Fibroblast of peridontal ligament (primary cell): ENCODE results near the gene DNAAF5.

Experiments used
- DNase-seq: peaks from one replicate; pipeline ENCODE4 v3.0.0-alpha.2; 2010; ENCODE audit errors: extremely low read depth

Gene DNAAF5

DNA sequence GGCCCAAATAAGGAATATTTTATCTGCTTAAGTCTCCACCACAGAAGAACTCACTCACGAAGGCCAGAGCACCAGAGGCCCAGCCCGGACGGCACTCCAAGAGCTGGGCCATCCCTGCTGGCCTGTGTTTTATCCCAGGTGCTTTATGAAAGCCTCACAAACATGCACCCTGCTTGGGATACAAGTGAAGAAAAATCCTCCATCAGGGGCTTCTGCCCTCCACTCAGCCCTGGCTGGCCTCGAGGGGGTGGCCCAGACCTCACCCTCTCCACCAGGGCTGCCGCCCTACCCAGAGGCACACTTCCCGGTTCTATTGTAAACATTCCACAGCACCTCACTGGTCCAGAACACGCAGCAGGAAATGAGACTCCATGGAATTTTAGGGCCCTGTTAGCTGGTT lies 19.8 kb upstream of the DNAAF5 start:
- no peak for DNase-seq

DNA sequence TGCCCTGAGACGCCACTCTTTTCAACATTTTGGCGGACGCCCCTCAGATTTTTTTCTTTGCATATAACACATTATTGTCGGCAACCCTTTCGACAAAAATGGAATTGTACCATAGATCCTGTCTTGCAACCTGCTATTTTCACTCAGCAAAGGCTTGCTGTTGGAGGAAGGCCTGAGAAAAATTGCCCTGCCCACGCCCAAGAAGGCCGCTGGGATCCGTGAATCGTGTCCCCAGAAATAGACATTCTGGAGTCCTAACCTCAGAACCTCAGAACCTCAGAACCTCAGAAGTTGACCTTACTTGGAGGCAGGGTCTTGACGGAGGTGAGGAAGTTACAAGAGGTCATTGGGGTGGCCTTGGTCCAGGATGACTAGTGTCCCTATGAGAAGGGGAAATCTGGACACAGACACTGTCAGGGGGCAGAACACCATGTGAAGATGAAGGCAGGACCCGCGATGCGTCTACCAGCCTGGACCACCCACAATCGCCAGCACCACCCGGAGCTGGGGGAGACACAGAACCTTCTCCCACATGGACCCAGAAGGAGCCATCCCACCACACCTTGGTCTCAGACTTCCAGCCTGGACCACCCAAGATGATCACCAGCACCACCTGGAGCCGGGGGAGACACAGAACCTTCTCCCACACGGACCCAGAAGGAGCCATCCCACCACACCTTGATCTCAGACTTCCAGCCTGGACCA lies 19.1 kb upstream of the DNAAF5 start:
- DNase-seq = no peak

- DNase-seq = no peak
Measured at GRCh38 chr7:710161-710560, 16.3 kb upstream of the DNAAF5 start.

GRCh38 chr7:711093-711921 lies 15.2 kb upstream of the DNAAF5 start:
- DNase-seq = no peak

DNA sequence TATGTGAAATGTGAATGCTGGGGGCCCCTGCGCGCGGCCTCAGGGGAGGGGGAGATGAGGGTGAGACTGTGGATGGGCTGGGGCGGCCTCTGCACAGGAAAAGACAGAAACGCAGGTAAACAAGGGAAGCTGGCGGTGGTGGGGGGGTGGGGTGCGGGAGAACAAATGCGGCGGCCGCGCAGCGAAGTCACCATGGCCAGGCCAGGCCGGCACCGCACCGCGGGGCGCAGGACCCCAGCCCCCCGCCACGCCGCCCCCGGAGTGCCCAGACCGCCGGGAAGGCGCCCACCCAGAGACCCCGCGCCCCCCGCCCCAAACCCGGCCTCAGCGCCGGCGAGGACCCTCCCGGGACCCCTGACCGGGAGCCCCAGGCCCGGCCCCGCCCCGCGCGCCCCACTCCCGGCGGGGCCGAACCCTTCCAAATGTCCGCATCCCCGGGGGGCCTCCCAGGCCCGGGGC lies 14.5 kb upstream of the DNAAF5 start:
- DNase-seq = no peak

- DNase-seq = no peak
Measured at GRCh38 chr7:712381-713138, 13.9 kb upstream of the DNAAF5 start.

DNA sequence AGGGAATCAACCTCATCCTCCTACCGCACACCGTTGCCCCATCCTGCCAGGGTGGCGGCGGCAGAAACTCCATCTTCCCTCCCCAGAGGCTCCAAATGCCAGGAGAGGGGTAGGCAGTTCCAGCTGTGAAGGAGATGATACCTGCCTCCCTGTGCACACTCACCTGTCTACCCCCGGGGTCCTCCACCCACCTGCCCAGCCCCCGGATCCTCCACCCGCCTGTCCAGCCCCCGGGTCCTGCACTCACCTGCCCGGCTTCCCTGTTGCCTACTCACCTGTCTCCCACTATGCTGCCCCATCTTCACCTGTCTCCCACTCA lies 13.4 kb upstream of the DNAAF5 start:
- DNase-seq = no peak

DNA sequence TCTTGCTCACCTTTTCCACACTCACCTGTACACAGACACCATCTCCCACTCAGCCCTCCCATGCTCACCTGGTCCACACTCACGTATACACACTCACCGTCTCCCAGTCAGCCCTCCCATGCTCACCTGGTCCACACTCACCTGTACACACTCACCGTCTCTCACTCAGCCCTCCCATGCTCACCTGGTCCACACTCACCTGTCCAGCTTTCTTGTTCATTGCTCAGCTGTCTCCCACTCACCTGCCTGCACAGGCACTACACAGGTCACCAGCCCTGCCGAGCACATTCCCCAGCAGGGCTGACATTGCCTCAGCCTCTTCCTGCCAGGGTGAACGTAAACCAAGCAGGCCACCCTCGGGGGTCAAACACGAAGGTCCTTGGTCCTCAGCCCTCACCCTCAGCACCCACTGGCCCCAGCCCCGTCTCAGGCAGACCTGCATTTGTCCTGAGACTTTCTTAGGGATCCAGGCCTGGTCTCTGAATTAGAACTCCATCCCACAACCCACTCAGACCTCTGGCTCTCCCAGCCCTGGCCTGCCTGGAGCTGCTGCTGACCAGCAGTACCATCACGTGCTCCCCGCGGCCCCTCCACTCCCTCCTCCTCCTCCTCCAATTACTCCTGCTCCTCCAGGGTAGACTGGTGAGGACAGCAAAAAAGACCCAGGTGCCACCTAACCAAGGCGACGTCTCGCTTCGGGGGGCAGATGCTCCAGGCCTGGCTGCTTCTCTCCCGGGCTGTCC lies 12.8 kb upstream of the DNAAF5 start:
- DNase-seq = no peak

DNA sequence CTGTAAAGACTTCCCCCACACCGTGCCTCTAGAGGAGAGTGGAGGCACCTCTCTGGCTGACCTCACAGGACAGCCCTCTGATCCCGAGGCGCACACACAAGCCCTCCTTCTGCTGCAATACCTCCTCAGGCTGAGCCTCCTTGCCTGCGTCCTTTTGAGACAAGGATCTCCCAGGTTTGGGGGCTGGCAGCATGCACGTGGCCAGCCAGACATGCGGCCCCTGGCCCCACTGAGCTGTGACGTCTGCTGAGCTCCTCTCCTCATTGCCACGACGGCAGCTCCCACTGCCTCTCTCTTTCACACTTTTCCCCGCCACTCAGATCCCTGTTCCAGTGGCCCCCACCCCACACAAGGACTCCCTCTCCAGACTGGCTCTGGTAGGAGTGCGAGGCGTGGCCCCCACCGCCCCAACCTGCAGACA lies 12.2 kb upstream of the DNAAF5 start:
- DNase-seq = no peak

- DNase-seq = no peak
Measured at GRCh38 chr7:716222-716621, 10.3 kb upstream of the DNAAF5 start.

DNA sequence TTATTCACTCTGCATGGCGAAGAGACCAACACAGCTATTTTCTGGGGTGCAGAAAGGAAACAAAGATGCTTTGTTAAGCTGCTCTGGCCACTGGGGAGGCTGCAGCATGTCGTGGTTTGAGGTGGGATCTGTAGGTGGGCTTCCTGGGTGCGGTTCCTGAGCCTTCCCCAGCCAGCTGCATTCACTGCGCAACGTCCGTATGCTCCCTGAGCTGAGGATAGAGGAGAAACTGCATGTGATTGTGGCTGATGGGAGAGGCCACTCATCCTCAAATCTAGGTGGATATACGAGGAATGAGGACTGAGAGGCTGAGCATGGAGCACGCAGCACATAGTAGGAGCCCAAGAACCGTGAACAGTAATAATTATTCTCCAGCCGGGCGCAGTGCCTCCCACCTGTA lies 9.9 kb upstream of the DNAAF5 start:
- no peak for DNase-seq

DNA sequence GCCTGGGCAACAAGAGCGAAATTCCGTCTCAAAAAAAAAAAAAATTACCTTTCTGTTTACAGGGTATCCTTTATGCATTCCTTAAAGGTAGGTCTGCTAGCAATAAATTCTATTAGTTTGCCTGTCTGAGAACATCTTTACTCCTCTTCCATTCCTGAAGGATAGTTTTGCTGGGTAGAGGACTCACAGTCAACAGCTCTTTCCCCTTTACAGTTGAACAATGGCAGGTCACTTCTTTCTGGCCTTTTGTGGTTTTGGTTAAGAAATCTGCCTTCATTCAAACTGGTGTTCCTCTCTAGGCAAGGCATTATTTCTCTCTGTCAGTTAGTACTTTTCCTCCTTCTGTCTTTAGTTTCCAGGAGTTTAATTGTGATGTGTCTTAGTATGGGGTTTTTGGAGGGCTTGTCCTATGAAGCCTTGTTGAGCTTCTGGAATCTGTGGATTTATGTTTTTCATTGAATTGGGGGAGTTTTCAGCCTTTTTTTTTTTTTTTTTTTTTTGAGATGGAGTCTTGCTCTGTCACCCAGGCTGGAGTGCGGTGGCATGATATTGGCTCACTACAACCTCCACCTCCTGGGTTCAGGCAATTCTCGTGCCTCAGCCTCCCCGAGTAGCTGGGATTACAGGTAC lies 4.8 kb upstream of the DNAAF5 start:
- no peak for DNase-seq

GRCh38 chr7:723541-723940 lies 3.0 kb upstream of the DNAAF5 start:
- DNase-seq = no peak

DNA sequence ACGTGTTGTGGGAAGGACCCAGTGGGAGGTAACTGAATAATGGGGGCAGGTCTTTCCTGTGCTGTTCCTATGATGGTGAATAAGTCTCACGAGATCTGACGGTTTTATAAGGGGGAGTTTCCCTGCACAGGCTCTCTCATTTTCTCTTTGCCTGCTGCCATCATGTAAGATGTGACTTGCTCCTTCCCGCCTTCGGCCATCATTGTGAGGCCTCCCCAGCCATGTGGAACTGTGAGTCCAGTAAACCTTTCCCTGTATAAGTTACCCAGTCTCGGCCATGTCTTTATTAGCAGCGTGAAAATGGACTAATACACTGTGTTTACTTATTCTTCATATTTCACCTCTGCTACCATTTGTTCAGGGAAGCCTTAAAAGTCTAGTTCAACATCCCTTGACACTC lies 2.2 kb upstream of the DNAAF5 start:
- DNase-seq = no peak

DNA sequence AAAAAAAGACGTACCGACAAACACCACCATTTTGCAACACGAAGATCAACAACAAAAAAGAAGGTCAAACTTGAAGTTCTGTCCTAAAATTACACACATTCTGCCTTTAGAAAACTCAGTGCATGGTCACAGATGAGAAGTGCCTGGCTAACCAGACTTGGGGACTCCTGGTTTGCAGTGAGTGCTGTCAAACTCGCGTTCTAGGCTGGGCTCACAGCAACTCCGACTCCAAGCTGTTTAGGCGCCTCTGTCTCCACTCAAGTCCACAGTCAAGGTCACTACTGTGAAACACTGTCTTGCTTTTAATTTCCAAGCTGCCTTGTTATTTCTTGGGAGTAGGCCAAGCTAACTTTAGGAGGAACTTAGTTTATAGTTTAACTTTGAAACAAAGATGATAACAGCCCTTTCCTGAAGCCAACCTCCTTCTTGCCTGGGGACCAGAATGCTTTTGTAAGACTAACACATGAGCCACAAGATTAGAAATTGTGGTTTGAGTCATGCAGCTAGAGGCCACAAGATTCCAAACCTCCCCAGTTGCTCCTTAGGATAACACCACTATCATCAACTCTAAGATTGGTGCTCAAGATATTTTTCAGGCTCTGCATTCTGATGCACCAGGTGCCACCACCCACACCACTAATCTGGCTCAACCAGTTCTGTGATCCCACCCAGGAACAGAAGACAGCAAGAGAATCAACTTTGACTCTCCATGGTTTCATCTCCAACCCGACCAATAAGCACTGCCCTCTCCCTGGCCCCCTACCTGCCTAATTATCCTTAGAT lies 1.1 kb upstream of the DNAAF5 start:
- peak; percentile 45 for DNase-seq

GRCh38 chr7:726854-727103 lies 280 bp downstream of the DNAAF5 start:
- no peak for DNase-seq

DNA sequence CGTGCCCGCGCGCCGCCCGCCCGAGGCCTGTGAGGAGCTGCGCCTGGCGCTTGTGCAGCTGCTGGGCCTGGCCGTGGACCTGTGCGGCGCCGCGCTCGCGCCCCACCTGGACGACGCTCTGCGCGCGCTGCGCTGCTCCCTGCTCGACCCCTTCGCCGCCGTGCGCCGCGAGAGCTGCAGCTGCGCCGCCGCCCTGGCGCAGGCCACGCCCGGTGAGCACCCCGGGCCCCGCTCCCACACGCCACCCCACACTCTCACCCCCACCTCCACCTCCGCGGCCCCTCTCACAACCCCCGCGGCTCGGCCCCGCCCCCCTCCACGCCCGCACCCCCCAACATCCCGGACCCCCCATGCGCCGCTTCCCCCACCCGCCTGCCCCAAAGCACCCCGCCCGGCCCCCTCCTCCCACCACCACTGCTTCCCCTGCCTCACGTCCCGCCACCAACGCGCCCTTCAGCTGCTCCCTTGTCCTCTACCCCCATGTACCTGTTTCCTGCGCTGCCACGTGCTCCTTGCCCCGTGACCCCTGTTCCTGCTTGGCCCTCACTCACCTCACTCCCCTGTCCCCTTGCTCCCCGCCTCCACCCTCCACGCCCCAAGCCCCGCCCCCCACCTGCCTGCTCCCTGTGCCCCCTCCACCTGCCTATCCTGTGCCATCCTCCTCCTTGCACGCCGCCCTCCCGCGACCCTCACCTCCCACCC lies 756 bp downstream of the DNAAF5 start, which contains the start of gene PRKAR1B:
Gene PRKAR1B, minus strand, starts transcription at position 178 of the 702 bp plus-strand sequence. CDS start 15,776 bp downstream, outside the sequence.
- DNase-seq = no peak

- DNase-seq = peak; percentile 17
Measured at GRCh38 chr7:727806-728460, 1.4 kb downstream of the DNAAF5 start.

- DNase-seq = no peak
Measured at GRCh38 chr7:728602-729001, 2.1 kb downstream of the DNAAF5 start.
